Esophagus squamous epithelium (tissue), 5 donors: Measurements from ENCODE around the gene SV2A. TPM values are rescaled to one million over a fixed set of nuclear protein-coding genes. Genes with fewer than 3 reads are reported as not detected.

Experiments used
- DNase-seq: peaks from one replicate; lab custom pipeline; 2025; lab: John Stamatoyannopoulos, UW
- H3K27ac ChIP-seq, 4 donors: fragments of 200-600 bp; sonication (generic); one replicate each; pipeline ENCODE4 v1.5.1; 2016 to 2019; ENCODE audit warnings: mild to moderate bottlenecking in 1 of 4
- H3K27me3 ChIP-seq, 4 donors: fragments of 200-600 bp; sonication (generic); 1 replicate in 3 of 4; 2 replicates in 1 of 4; pipeline versions ENCODE4 v1.5.1 to v1.6.0; 2017 to 2021; ENCODE audit warnings: antibody characterized with exemption in 1 of 4
- H3K36me3 ChIP-seq, 3 donors: fragments of 200-600 bp; sonication (generic); one replicate each; pipeline ENCODE4 v1.5.1; 2016 to 2019
- H3K4me1 ChIP-seq, 3 donors: fragments of 200-600 bp; sonication (generic); one replicate each; pipeline ENCODE4 v1.5.1; 2017 to 2019
- H3K4me3 ChIP-seq, 4 donors: fragments of 200-600 bp; sonication (generic); 1 replicate in 3 of 4; 2 replicates in 1 of 4; pipeline ENCODE4 v1.5.1; 2016 to 2019; ENCODE audit warnings: mild to moderate bottlenecking in 2 of 4, moderate library complexity in 1 of 4
- H3K9me3 ChIP-seq, 3 donors: fragments of 200-600 bp; sonication (generic); one replicate each; pipeline ENCODE4 v1.5.1; 2016 to 2019
- CTCF ChIP-seq, 6 experiments: fragments of 450-650 bp in 4 of 6; fragments of 200-600 bp in 2 of 6; sonication (generic) in 2 of 6; IDR thresholded peaks; one replicate each; pipeline ENCODE4 v1.5.1; 2016 to 2019; ENCODE audit warnings: antibody characterized with exemption in 6 of 6, mild to moderate bottlenecking in 4 of 6, moderate library complexity in 4 of 6
- POLR2A ChIP-seq, 4 donors: fragments of 450-650 bp; IDR thresholded peaks; one replicate each; pipeline ENCODE4 v1.6.1; 2017; ENCODE audit warnings: antibody characterized with exemption in 4 of 4, mild to moderate bottlenecking in 4 of 4, moderate library complexity in 3 of 4
- WGBS, 2 donors: methylation state at CpG; one replicate each; pipeline ENCODE4 v1.1.5; 2018; 5-methylcytosine and 5-hydroxymethylcytosine counted together
- intact Hi-C: fragments of 100-400 bp; cut with DNase I; formaldehyde crosslinking; loops from one replicate; pipeline ENCODE4 v1.15.0; 2022
- total RNA-seq, 4 donors: library from RNA; depleted of rRNA; stranded (reverse); fragments of >200 nt; gene quantifications; one replicate each; pipeline ENCODE4 v1.1.0, GENCODE V29; 2016
- donor health status: DM: yes; HTN: yes; CAD: no.

The SV2A gene, protein sequence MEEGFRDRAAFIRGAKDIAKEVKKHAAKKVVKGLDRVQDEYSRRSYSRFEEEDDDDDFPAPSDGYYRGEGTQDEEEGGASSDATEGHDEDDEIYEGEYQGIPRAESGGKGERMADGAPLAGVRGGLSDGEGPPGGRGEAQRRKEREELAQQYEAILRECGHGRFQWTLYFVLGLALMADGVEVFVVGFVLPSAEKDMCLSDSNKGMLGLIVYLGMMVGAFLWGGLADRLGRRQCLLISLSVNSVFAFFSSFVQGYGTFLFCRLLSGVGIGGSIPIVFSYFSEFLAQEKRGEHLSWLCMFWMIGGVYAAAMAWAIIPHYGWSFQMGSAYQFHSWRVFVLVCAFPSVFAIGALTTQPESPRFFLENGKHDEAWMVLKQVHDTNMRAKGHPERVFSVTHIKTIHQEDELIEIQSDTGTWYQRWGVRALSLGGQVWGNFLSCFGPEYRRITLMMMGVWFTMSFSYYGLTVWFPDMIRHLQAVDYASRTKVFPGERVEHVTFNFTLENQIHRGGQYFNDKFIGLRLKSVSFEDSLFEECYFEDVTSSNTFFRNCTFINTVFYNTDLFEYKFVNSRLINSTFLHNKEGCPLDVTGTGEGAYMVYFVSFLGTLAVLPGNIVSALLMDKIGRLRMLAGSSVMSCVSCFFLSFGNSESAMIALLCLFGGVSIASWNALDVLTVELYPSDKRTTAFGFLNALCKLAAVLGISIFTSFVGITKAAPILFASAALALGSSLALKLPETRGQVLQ
- 1 to 10 TPM in 2 of 4 donors, under 1 TPM in 2; 0.11 to 2.1 (median 1.1) TPM for total RNA-seq

- H3K4me1 ChIP-seq = peaks cover 6 to 25% (median 11%) of the 10 kb centered on the region in 3 donors
- peaks cover 0 to 11% (median 0%) of the 10 kb centered on the region in 4 donors for H3K27me3 ChIP-seq
- TF ChIP-seq POLR2A (IDR thresholded peaks at IDR 0.05) = peak in 1 of 4 donors; percentile 21
- TF ChIP-seq CTCF (IDR thresholded peaks at IDR 0.05) = no peak
- peak within 1 kb of the TSS in 3 of 4 donors; percentile 28 to 35 (median 29) for H3K27ac ChIP-seq
- intact Hi-C loops = no loop called here
- H3K36me3 ChIP-seq = peaks cover 0 to 13% (median under 1%) of the 10 kb centered on the region in 3 donors
- H3K4me3 ChIP-seq = peak within 1 kb of the TSS; percentile 22 to 76 (median 51)
- WGBS, 2 donors = 0 to 1% methylated on average over 10 to 18 of the region's 24 CpGs
- no peak for DNase-seq
- H3K9me3 ChIP-seq = no peaks in the 10 kb centered on the region
Observed at GRCh38 chr1:149917571-149918144, at the start of gene SV2A. Gene SV2A, minus strand, starts transcription at chr1:149917844. Its CDS starts 4,004 bp downstream, at chr1:149913840.

- peaks cover 9 to 95% (median 10%) of the 10 kb centered on the region in 3 donors for H3K36me3 ChIP-seq
Observed at GRCh38 chr1:149967041-149967440, 49.4 kb upstream of the SV2A start.

GRCh38 chr1:149966405-149966804 lies 48.8 kb upstream of the SV2A start:
- no peak overlapping the region for H3K27ac ChIP-seq
- TF ChIP-seq CTCF (IDR thresholded peaks at IDR 0.05) (no peak), POLR2A (IDR thresholded peaks at IDR 0.05) (no peak)
- no peaks in the 10 kb centered on the region for H3K9me3 ChIP-seq
- WGBS, 2 donors = 56 to 73% methylated on average over 1 of the region's 1 CpG
- intact Hi-C loops = loop anchor here (10.0 kb wide), 1 partner anchor 218 kb away; no protein-coding TSS in a partner anchor
- peaks cover 0 to 30% (median 3%) of the 10 kb centered on the region in 3 donors for H3K4me1 ChIP-seq
- no peaks in the 10 kb centered on the region for H3K27me3 ChIP-seq
- H3K36me3 ChIP-seq = peaks cover 9 to 90% (median 10%) of the 10 kb centered on the region in 3 donors
- no peak overlapping the region for H3K4me3 ChIP-seq
- DNase-seq = no peak

More at GRCh38 chr1:149967041-149967440, 49.4 kb upstream of the SV2A start:
- intact Hi-C loops = loop anchor here (10.0 kb wide), 1 partner anchor 218 kb away; no protein-coding TSS in a partner anchor
- Histone ChIP-seq H3K4me3 (no peak overlapping the region), H3K9me3 (no peaks in the 10 kb centered on the region), H3K4me1 (peaks cover 0 to 23% (median 0%) of the 10 kb centered on the region in 3 donors), H3K27me3 (no peaks in the 10 kb centered on the region), H3K27ac (no peak overlapping the region)
- TF ChIP-seq POLR2A (IDR thresholded peaks at IDR 0.05) (no peak), CTCF (IDR thresholded peaks at IDR 0.05) (no peak)
- WGBS, 2 donors = 83 to 97% methylated on average over 1 to 3 of the region's 3 CpGs
- no peak for DNase-seq

GRCh38 chr1:149965440-149965839 lies 47.8 kb upstream of the SV2A start:
- intact Hi-C loops = loop anchor here (10.0 kb wide), 1 partner anchor 219 kb away; no protein-coding TSS in a partner anchor
- no peaks in the 10 kb centered on the region for H3K27me3 ChIP-seq
- DNase-seq = no peak
- TF ChIP-seq CTCF (IDR thresholded peaks at IDR 0.05) (no peak), POLR2A (IDR thresholded peaks at IDR 0.05) (no peak)
- H3K36me3 ChIP-seq = peaks cover 5 to 88% (median 9%) of the 10 kb centered on the region in 3 donors
- no peak overlapping the region for H3K27ac ChIP-seq
- no peaks in the 10 kb centered on the region for H3K9me3 ChIP-seq
- H3K4me1 ChIP-seq = peaks cover 0 to 31% (median 3%) of the 10 kb centered on the region in 3 donors
- no peak overlapping the region for H3K4me3 ChIP-seq
- WGBS, 2 donors = 55 to 66% methylated on average over 3 of the region's 3 CpGs
